Ovary (tissue), 9 donors: ENCODE measurements around the gene LARGE1. TPM values are rescaled to one million over a fixed set of nuclear protein-coding genes. Genes with fewer than 3 reads are reported as not detected.

ENCODE experiments used
- DNase-seq, 5 donors: peaks; one replicate each; pipeline ENCODE4 v3.0.0-alpha.2; 2019 to 2020
- H3K27ac ChIP-seq, 2 donors: fragments of 200-600 bp; one replicate each; pipeline versions ENCODE4 v1.5.1 to v1.8.0; 2019 to 2022
- H3K27me3 ChIP-seq: fragments of 200-600 bp; one replicate; pipeline ENCODE4 v1.8.0; 2022
- H3K36me3 ChIP-seq: fragments of 200-600 bp; sonication (generic); one replicate; pipeline ENCODE4 v1.5.1; 2019
- H3K4me1 ChIP-seq: one replicate; pipeline ENCODE4 v1.8.1; 2013; ENCODE audit warnings: mild to moderate bottlenecking, moderate library complexity; ENCODE audit not compliant: insufficient read depth
- H3K4me3 ChIP-seq: fragments of 200-600 bp; sonication (generic); one replicate; pipeline ENCODE4 v1.5.1; 2017
- H3K9me3 ChIP-seq, 2 donors: fragments of 200-600 bp in 1 of 2; sonication (generic) in 1 of 2; one replicate each; pipeline versions ENCODE4 v1.5.1 to v1.8.1; 2013 to 2019; ENCODE audit warnings: mild to moderate bottlenecking in 1 of 2, moderate library complexity in 1 of 2
- EP300 ChIP-seq: sonication (generic); formaldehyde crosslinking; IDR thresholded peaks from one replicate; pipeline ENCODE4 v1.6.1; 2017; ENCODE audit warnings: antibody characterized with exemption
- POLR2A ChIP-seq: fragments of 450-650 bp; IDR thresholded peaks from one replicate; pipeline ENCODE4 v1.6.1; 2017; ENCODE audit warnings: antibody characterized with exemption, mild to moderate bottlenecking, moderate library complexity
- WGBS, 3 donors: extraction: QIAGEN DNeasy Blood & Tissue Kit in 1 of 3; methylation state at CpG; one replicate each; pipeline versions ENCODE4 v1.1.5 to v1.1.7; 2013 to 2017; 5-methylcytosine and 5-hydroxymethylcytosine counted together
- intact Hi-C, 4 donors: fragments of 100-400 bp; cut with DNase I; formaldehyde crosslinking; loops; one replicate each; pipeline versions ENCODE4 v1.11.0 to v1.15.1; 2022 to 2023
- polyA plus RNA-seq, 2 donors: library from polyadenylated mRNA; stranded (reverse); fragments of 200-250 nt in 1 of 2; fragments of 350-450 nt in 1 of 2; fragmentation: Illumina TruSeq in 1 of 2; extraction: RNeasy Lipid Tissue Mini Kit (QIAGEN cat#74804) in 1 of 2; gene quantifications; one replicate each; pipeline ENCODE4 v1.2.3, GENCODE V29; 2013 to 2014
- total RNA-seq, 7 donors: library from RNA; depleted of rRNA in 2 of 7; stranded (reverse); fragments of >200 nt in 2 of 7; fragmentation: NEBNext Ultra II Directional in 3 of 7; extraction: Animal tissue kit (Norgen Biotek cat#: 25700) in 3 of 7; gene quantifications; one replicate each; pipeline versions ENCODE4 v1.1.0 to v1.2.4, GENCODE V29; 2016 to 2023
- TF ChIP-seq, protein P1 (sequence below), 3 donors: fragments of 450-650 bp in 2 of 3; fragments of 200-600 bp in 1 of 3; IDR thresholded peaks; one replicate each; pipeline versions ENCODE4 v1.5.1 to v1.8.0; 2016 to 2022; ENCODE audit warnings: antibody characterized with exemption in 3 of 3, mild to moderate bottlenecking in 1 of 3
- donor health status: DM: no; HTN: no; CAD: no; lungs with moderate emphysema.
- donor health status: DM: no; HTN: no; CAD: no.
- donor health status: Bipolar disorder and iron deficiency.
- donor health status: DM: yes; HTN: yes; CAD: no.
- donor health status: DM: no; HTN: no; CAD: no.
- donor health status: DM: yes; HTN: yes; CAD: no.

Gene LARGE1
- total and polyA plus RNA-seq, 9 donors = 13.4 to 67.6 (median 36.8) TPM

DNA sequence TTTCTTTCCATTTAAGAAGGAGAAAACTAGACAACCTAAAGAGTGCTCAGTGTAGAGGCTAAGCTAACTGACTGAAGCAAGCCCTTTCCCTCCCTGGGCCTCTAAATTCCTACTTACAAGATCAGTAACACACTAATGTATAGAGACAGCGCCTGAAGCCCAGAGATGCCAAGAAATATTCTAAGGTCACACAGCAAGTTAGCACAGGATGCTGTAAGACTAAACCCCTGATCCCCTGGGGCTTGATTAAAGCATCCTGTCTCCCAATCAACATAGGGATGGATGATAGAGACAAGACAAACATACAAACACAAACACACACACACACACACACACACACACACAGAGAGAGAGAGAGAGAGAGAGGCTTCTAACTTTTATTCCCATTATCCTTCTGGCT, 5.6 kb downstream of the LARGE1 start:
- intact Hi-C loops = loop anchor here in 2 of 4 donors (5.0 to 10.0 kb wide), 4 partner anchors 42 to 1380 kb away; partner anchors contain the start of gene TOM1 (in 1 of the 2)
- Histone ChIP-seq H3K27me3 (no peaks in the 10 kb centered on the region), H3K4me3 (no peak overlapping the region), H3K4me1 (peaks cover 5% of the 10 kb centered on the region), H3K36me3 (no peaks in the 10 kb centered on the region), H3K27ac (no peak overlapping the region), H3K9me3 (no peaks in the 10 kb centered on the region)
- TF ChIP-seq POLR2A (no peak), EP300 (no peak)
- TF ChIP-seq, protein P1, sequence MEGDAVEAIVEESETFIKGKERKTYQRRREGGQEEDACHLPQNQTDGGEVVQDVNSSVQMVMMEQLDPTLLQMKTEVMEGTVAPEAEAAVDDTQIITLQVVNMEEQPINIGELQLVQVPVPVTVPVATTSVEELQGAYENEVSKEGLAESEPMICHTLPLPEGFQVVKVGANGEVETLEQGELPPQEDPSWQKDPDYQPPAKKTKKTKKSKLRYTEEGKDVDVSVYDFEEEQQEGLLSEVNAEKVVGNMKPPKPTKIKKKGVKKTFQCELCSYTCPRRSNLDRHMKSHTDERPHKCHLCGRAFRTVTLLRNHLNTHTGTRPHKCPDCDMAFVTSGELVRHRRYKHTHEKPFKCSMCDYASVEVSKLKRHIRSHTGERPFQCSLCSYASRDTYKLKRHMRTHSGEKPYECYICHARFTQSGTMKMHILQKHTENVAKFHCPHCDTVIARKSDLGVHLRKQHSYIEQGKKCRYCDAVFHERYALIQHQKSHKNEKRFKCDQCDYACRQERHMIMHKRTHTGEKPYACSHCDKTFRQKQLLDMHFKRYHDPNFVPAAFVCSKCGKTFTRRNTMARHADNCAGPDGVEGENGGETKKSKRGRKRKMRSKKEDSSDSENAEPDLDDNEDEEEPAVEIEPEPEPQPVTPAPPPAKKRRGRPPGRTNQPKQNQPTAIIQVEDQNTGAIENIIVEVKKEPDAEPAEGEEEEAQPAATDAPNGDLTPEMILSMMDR (IDR thresholded peaks at IDR 0.05) = no peak
- 96 to 100% (median 100%) methylated on average over 1 of the region's 1 CpG for WGBS, 3 donors
- DNase-seq = no peak

DNA sequence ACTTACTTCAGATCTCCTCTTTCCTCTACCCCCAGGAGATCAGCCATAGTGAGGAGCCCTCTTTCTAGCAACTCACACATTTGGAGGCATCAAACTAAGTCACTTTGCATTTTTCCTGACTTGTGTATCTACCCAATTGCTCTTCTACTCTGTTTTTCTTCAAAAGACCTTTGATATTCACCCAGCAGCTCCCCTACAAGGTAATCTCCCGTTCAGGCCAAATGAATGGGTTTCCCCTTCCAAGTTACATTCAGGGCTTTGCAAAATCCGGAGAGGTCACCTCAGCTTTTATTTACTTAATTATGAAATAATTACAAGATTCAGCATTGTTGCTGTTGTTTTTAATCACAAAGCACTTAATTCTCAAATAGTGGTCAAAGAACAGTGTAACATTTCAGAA, 6.1 kb downstream of the LARGE1 start:
- peaks cover 5% of the 10 kb centered on the region for H3K4me1 ChIP-seq
- no peaks in the 10 kb centered on the region for H3K27me3 ChIP-seq
- no peaks in the 10 kb centered on the region for H3K9me3 ChIP-seq
- no peak for DNase-seq
- no peak overlapping the region for H3K27ac ChIP-seq
- intact Hi-C loops = loop anchor here in 1 of 4 donors (5.0 to 10.0 kb wide), 3 partner anchors 42 to 1381 kb away; partner anchors contain the start of gene TOM1
- H3K36me3 ChIP-seq = no peaks in the 10 kb centered on the region
- no peak overlapping the region for H3K4me3 ChIP-seq
- WGBS, 3 donors = 87 to 95% (median 91%) methylated on average over 2 of the region's 2 CpGs
- TF ChIP-seq, protein P1 (IDR thresholded peaks at IDR 0.05) = no peak
- no peak for TF ChIP-seq POLR2A

DNA sequence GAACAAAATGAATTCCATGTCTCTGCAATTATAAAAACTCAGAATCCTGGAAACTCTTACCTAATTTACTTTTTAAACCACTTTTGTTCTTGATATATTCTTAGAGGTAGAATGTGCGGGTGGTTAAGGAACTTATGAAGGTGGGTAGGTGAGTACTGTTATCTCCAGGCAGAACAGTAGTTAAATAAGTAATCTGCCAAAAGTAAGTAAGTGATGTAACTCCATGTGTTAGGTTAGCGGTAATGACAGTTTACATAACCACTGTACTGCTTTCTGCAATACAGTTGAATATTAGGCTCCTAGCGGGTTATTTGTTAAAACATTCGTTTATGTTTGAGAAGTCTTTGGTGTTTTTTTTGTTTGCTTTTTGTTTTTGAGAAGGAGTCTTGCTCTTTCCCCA, 7.1 kb downstream of the LARGE1 start:
- H3K4me1 ChIP-seq = peaks cover 8% of the 10 kb centered on the region
- TF ChIP-seq, protein P1 (IDR thresholded peaks at IDR 0.05) = no peak
- TF ChIP-seq POLR2A (no peak), EP300 (no peak)
- intact Hi-C loops = loop anchor here in 1 of 4 donors (5.0 to 10.0 kb wide), 3 partner anchors 41 to 1382 kb away; partner anchors contain the start of gene TOM1

GRCh38 chr22:33909911-33910310, 10.4 kb downstream of the LARGE1 start:
- Histone ChIP-seq H3K4me3 (no peak overlapping the region), H3K9me3 (no peaks in the 10 kb centered on the region), H3K36me3 (no peaks in the 10 kb centered on the region), H3K27me3 (no peaks in the 10 kb centered on the region), H3K4me1 (peaks cover 6% of the 10 kb centered on the region), H3K27ac (no peak overlapping the region)
- intact Hi-C loops = loop anchor here in 2 of 4 donors (5.0 to 10.0 kb wide), 4 partner anchors 38 to 1385 kb away; partner anchors contain the start of gene TOM1 (in 1 of the 2)
- WGBS, 3 donors = 83 to 90% (median 86%) methylated on average over 6 of the region's 6 CpGs
- no peak for DNase-seq
- TF ChIP-seq POLR2A = no peak
- TF ChIP-seq EP300 = no peak
- TF ChIP-seq, protein P1 (IDR thresholded peaks at IDR 0.05) = no peak

More for the DNA sequence above, 7.1 kb downstream of the LARGE1 start:
- Histone ChIP-seq H3K27ac (no peak overlapping the region), H3K4me3 (no peak overlapping the region), H3K27me3 (no peaks in the 10 kb centered on the region), H3K9me3 (no peaks in the 10 kb centered on the region), H3K36me3 (no peaks in the 10 kb centered on the region)
- DNase-seq = no peak
- WGBS, 3 donors = 90 to 95% (median 94%) methylated on average over 4 of the region's 4 CpGs
